Hematopoietic multipotent progenitor cell treated with erythropoietin and hydrocortisone succinate and interleukin-3 and kit ligand, for 6 days (in vitro differentiated cells): ENCODE results near the gene PCSK5.
"Not testable (repeated sequence)": the region's sequence is repeated elsewhere in the genome, so short reads cannot be mapped to it uniquely, and the experiment has no call there.

Source experiments
- DNase-seq: peaks from one replicate; pipeline ENCODE4 v3.0.0-alpha.2; 2015

PCSK5 gene

GRCh38 chr9:75891277-75891741, 836 bp downstream of the PCSK5 start:
- peak; percentile 6 for DNase-seq

- DNase-seq = no peak
These were observed 1.3 kb downstream of the PCSK5 start for GRCh38 chr9:75891771-75892215.

- no peak for DNase-seq
These were observed 1.9 kb downstream of the PCSK5 start for GRCh38 chr9:75892216-75892911.

GRCh38 chr9:75893106-75893505, 2.6 kb downstream of the PCSK5 start:
- DNase-seq = no peak

- DNase-seq = no peak
These were observed 4.1 kb downstream of the PCSK5 start for GRCh38 chr9:75894566-75894965.

- no peak for DNase-seq
These were observed 4.6 kb downstream of the PCSK5 start for GRCh38 chr9:75895112-75895511.

GRCh38 chr9:75896193-75896592, 5.7 kb downstream of the PCSK5 start:
- no peak for DNase-seq

- DNase-seq = not testable (repeated sequence)
These were observed 10.5 kb downstream of the PCSK5 start for GRCh38 chr9:75900893-75901524.

GRCh38 chr9:75903785-75904360, 13.4 kb downstream of the PCSK5 start:
- DNase-seq = no peak

- DNase-seq = no peak
These were observed 13.9 kb downstream of the PCSK5 start for GRCh38 chr9:75904364-75904763.

- no peak for DNase-seq
These were observed 16.1 kb downstream of the PCSK5 start for GRCh38 chr9:75906531-75906930.

- DNase-seq = no peak
These were observed 16.9 kb downstream of the PCSK5 start for GRCh38 chr9:75907329-75907728.

- DNase-seq = no peak
These were observed 17.4 kb downstream of the PCSK5 start for GRCh38 chr9:75907923-75908322.

GRCh38 chr9:75909776-75910175, 19.3 kb downstream of the PCSK5 start:
- no peak for DNase-seq

GRCh38 chr9:75910731-75911130, 20.3 kb downstream of the PCSK5 start:
- DNase-seq = no peak

GRCh38 chr9:75911390-75911789, 20.9 kb downstream of the PCSK5 start:
- DNase-seq = no peak

- DNase-seq = no peak
These were observed 22.5 kb downstream of the PCSK5 start for GRCh38 chr9:75912951-75913350.

- DNase-seq = no peak
These were observed 23.5 kb downstream of the PCSK5 start for GRCh38 chr9:75914002-75914401.

GRCh38 chr9:75914883-75915452, 24.5 kb downstream of the PCSK5 start:
- no peak for DNase-seq

- DNase-seq = no peak
These were observed 27.7 kb downstream of the PCSK5 start for GRCh38 chr9:75918154-75918553.

- no peak for DNase-seq
These were observed 28.4 kb downstream of the PCSK5 start for GRCh38 chr9:75918909-75919308.

GRCh38 chr9:75921391-75922127, 31.1 kb downstream of the PCSK5 start:
- no peak for DNase-seq

- no peak for DNase-seq
These were observed 35.9 kb downstream of the PCSK5 start for GRCh38 chr9:75926385-75926784.
